Measurements from ENCODE around the gene NLRP1. TPM values are rescaled to one million over a fixed set of nuclear protein-coding genes. Genes with fewer than 3 reads are reported as not detected.

The NLRP1 gene
- 33.3 and 39.0 TPM in 2 replicates for total RNA-seq (2014; rRNA removed)
- polyA plus RNA-seq (2012) = 40.0 TPM

DNA sequence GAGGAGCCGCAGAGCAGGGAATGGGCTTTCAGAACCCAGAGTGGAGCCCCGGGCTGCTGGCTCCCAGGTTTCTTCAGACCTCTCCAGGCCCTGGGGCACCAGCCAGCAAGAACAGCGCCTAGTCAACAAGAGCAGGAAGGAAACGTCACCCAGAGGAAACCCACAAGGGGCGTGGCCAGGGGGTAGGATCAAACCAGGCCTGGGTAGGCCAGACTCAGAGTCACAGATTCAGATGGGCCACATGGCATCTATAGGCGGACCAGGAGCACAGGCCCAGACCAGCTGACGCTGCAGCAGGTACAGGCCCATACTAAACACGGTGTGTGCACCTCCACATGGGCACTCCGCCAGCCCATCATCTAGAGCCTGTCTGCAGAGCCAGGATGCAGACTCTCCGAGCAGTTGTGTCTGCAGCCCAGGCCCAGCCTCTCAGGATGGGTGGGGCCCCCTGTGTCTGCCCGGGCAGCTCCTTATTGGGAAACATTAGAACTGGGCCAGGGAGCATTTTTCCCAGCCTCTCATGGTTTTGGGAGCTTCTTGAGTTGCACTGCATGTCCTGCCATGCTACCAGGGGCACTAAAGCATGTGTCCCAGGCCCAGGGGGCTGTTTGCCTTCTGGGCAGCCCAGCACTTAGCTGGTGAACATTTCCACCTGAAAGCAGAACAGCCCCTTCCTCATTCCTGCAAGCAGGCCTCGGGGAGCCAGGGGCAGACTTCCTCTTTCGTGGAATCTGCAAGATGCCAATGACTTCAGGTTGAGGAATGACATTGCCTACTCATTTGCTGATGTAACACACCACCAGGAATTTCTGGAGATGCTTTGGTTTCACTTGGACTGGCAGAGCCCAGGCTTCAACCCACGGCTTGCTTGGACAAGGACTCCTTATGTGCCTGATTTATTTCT lies at the start of gene NLRP1:
Gene NLRP1 (minus strand): TSS at position 127 of the 904 bp plus-strand sequence. CDS start 552 bp downstream, outside the sequence.
- DNase-seq (ENCODE audit: low read depth) = peak; percentile 89

- DNase-seq (ENCODE audit: low read depth) = no peak
These were observed 47.8 kb upstream of the NLRP1 start for GRCh38 chr17:5631958-5632590.

- DNase-seq (ENCODE audit: low read depth) = peak; percentile 73
These were observed 46.1 kb upstream of the NLRP1 start for GRCh38 chr17:5630434-5630833.

GRCh38 chr17:5629128-5629527 lies 44.8 kb upstream of the NLRP1 start:
- no peak for DNase-seq (ENCODE audit: low read depth)

GRCh38 chr17:5628262-5628661 lies 44.0 kb upstream of the NLRP1 start:
- no peak for DNase-seq (ENCODE audit: low read depth)

GRCh38 chr17:5624211-5624610 lies 39.9 kb upstream of the NLRP1 start:
- no peak for DNase-seq (ENCODE audit: low read depth)

- no peak for DNase-seq (ENCODE audit: low read depth)
These were observed 37.4 kb upstream of the NLRP1 start for GRCh38 chr17:5621729-5622128.

GRCh38 chr17:5621026-5621425 lies 36.7 kb upstream of the NLRP1 start:
- DNase-seq (ENCODE audit: low read depth) = no peak

DNA sequence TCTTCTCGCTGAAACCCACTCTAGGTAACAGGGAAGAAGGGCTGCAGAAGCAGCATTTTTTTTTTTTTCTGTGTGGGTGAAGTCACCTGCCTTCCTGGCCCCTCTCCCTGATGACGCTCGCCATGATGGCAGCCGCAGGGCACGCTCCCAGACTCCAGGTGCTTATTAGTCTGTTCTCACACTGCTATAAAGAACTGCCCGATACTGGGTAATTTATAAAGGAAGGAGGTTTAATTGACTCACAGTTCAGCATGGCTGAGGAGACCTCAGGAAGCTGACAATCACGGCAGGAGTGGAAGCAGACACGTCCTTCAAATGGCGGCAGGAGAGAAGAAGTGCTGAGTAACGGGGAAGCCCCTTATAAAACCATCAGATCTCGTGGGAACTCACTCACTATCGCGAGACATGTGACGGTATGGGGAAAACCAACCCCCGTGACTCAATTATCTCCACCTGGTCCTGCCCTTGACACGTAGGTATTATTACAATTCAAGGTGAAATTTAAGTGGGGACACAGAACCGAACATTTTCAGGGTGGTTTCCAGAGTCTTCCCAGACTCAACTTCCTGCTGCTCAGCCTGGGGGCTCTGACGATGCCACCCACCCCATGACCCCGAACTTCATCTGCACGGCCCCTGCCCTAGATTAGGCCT lies 34.9 kb upstream of the NLRP1 start:
- no peak for DNase-seq (ENCODE audit: low read depth)

- no peak for DNase-seq (ENCODE audit: low read depth)
These were observed 34.2 kb upstream of the NLRP1 start for GRCh38 chr17:5618476-5618875.

- DNase-seq (ENCODE audit: low read depth) = no peak
These were observed 31.2 kb upstream of the NLRP1 start for GRCh38 chr17:5615476-5615875.

GRCh38 chr17:5610956-5611355 lies 26.6 kb upstream of the NLRP1 start:
- DNase-seq (ENCODE audit: low read depth) = no peak

DNA sequence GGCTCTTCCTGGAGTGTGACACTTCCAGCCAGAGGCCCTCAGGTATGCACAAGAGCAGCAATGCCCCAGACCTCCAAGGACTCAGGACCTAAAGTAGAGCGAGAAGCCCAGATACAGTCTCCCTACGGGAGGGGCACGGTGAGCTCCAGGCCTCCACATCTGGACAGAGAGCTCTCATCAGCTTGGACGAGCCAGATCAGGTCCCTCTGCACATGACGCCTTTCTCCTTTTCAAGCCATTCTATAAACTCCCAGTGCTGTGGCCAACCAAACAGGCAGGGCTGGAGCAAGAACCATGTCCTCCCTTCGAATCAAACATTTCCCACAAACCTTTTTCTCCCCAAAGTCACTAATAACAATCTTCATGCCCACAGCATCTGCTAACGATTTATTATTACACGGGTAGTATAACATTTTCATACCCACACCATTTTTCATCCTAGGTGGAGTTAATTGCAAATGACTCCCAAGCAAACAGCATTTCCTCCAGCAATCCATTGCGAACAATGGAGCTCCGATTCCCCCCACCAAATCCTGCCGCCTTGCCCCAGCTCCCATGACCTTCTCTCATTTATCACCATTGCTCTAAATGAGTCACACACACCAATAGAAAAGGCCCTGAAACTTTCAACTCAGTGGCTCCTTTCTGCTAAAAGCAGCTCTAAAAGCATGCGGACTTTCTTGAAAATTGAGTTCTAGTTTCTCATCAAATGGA lies 24.2 kb upstream of the NLRP1 start:
- DNase-seq (ENCODE audit: low read depth) = no peak

DNA sequence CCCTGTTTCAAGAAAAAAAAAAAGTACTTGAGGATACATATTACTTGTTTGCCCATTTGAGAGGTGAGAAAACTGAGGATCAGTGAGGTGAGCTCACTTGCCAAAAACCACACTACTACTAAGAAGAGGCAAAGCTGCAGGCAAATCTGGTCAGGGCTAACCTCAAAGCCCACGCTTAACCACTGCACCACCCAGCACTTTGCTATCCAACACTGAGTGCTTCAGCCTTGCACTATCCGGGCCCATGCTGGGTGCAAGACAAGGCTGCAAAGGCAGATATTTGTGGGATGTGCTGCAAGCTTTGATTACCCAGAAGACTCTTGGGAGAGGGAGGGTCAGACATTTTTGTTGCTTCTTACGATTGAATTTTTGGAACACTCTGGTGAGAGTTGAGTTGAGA lies 23.6 kb upstream of the NLRP1 start:
- DNase-seq (ENCODE audit: low read depth) = no peak

GRCh38 chr17:5605452-5605851 lies 21.1 kb upstream of the NLRP1 start:
- DNase-seq (ENCODE audit: low read depth) = no peak

- DNase-seq (ENCODE audit: low read depth) = no peak
These were observed 15.7 kb upstream of the NLRP1 start for GRCh38 chr17:5600041-5600440.

- no peak for DNase-seq (ENCODE audit: low read depth)
These were observed 14.1 kb upstream of the NLRP1 start for GRCh38 chr17:5598457-5598856.

GRCh38 chr17:5596421-5596820 lies 12.1 kb upstream of the NLRP1 start:
- DNase-seq (ENCODE audit: low read depth) = no peak

- no peak for DNase-seq (ENCODE audit: low read depth)
These were observed 11.5 kb upstream of the NLRP1 start for GRCh38 chr17:5595831-5596230.

DNA sequence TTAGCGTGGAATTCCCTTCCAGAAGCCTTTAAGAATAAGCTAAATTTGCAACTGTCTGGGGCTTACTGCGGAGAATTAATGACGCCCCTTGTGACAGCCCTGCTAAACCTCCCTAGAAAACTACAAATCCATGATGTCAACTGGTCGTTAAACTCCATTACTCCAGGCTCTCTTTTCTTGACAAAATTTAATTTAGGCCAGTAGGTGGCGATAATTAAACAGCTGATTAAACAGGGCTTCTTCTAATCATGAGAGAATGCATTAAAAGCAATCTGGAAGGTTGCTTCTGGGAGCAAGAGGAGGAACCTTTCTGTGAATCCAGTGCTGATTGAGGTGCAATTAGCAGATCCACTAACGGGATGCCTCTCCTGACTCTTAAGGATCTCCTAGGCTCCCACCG lies 8.1 kb upstream of the NLRP1 start:
- DNase-seq (ENCODE audit: low read depth) = peak; percentile 50

DNA sequence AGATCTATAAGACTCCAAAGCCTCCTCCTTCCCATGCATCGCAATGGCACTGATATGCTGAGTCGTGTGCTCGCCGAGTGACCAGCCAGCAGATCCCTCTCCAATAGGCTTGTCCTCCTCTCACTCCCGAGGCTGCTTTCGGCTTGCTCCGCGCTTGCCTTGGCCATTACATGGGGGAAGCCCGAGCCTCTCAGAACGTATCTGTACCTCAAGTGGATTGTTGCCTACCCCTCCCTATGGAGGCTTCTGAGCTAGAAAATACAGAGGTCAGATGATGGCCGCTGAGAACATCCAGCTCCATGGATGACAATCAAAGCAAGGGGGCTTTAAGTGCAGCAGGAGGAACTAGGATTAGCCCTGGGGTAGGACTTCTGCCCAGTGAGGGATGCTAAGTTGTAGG lies 7.7 kb upstream of the NLRP1 start:
- no peak for DNase-seq (ENCODE audit: low read depth)

- DNase-seq (ENCODE audit: low read depth) = no peak
These were observed 4.3 kb upstream of the NLRP1 start for GRCh38 chr17:5588584-5588983.

Measured in LHCN-M2 (cell line).